MM.1S (cell line): ENCODE results near the gene DQX1.

Experiments used
- CTCF ChIP-seq: fragments of 300-600 bp; sonication (generic); IDR thresholded peaks from 2 replicates; pipeline ENCODE4 v1.5.1; 2016; ENCODE audit warnings: antibody characterized with exemption, low read length, mixed read lengths
- EZH2 ChIP-seq: fragments of 300-600 bp; sonication (generic); optimal IDR thresholded peaks from 2 replicates; pipeline ENCODE3; 2017; ENCODE audit warnings: low read depth, mild to moderate bottlenecking, antibody characterized with exemption, low read length, mixed read lengths
- EZH2phosphoT487 ChIP-seq: fragments of 300-600 bp; sonication (generic); IDR thresholded peaks from 2 replicates; pipeline ENCODE4 v1.6.1; 2018; ENCODE audit warnings: antibody characterized with exemption, low read length

GRCh38 chr2:74486141-74486540 is 39.9 kb downstream of the DQX1 start:
- TF ChIP-seq CTCF (no peak), EZH2 (no peak), EZH2phosphoT487 (no peak)
